Fibroblast of villous mesenchyme (primary cell): ENCODE data around the gene REX1BD. TPM values are rescaled to one million over a fixed set of nuclear protein-coding genes. Genes with fewer than 3 reads are reported as not detected.
"Not testable (repeated sequence)": the region's sequence is repeated elsewhere in the genome, so short reads cannot be mapped to it uniquely, and the experiment has no call there.

Source experiments
- DNase-seq: peaks from one replicate; pipeline ENCODE4 v3.0.0-alpha.2; 2010; ENCODE audit warnings: low read depth
- H3K4me3 ChIP-seq: 2 replicates; pipeline ENCODE4 v1.5.1; 2011; ENCODE audit warnings: low read depth, mild to moderate bottlenecking, low read length
- CTCF ChIP-seq: IDR thresholded peaks from 2 replicates; pipeline ENCODE4 v1.5.1; 2012; ENCODE audit warnings: low read depth, mild to moderate bottlenecking, low read length; ENCODE audit not compliant: insufficient read depth
- total RNA-seq: library from RNA; depleted of rRNA; stranded (reverse); fragments of >200 nt; gene quantifications from 2 replicates; pipeline ENCODE4 v1.2.3, GENCODE V29; 2012

The REX1BD gene
- total RNA-seq, 1 donor: 27.6 TPM

DNA sequence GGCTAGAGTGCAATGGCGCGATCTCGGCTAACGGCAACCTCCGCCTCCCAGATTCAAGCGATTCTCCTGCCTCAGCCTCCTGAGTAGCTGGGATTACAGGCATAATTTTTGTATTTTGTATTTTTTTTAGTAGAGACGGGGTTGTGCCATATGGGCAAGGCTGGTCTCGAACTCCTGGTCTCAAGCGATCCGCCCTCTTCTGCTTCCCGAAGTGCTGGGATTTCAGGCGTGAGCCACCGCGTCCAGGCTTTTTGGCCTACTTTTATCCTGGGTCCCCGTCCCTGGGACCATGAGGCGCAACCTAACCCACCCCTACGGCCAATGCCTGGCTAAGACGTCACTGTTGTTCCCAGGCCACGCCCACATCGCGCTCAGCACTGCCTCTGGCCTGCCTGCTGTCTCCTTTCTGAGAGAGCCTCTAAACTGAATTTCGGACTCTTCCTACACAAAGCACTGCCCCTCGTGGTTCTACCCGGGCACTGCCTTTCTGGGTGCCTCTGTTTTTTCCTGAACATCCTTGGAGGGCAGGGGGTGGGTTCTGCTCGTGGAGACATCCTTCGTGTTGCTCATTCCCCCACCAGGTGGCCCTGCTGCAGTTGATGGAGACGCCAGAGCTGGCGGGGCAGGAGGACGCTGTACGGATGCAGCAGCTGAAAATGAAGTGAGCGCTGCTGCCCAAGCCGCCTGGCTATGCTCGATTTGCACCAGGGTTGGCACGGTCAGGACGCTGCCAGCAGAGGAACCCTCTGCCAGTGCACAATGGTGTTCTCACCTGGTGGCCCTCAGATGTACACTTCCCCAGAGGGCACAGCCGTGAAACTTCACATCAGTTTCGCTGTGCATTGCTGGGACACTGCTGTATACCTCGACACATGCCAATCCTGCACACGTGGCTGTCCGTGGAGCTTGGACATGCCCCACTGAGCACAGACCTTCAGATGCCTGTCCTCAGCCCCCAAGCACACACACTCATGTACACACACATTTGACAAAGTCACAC is 2.0 kb downstream of the REX1BD start:
- peak; percentile 45 for DNase-seq
- peak; percentile 26 for TF ChIP-seq CTCF
- peak overlapping the region; percentile 73 for H3K4me3 ChIP-seq

- no peak for TF ChIP-seq CTCF
- no peak overlapping the region for H3K4me3 ChIP-seq
- no peak for DNase-seq
Observed at GRCh38 chr19:18591735-18592385, 3.3 kb downstream of the REX1BD start.

GRCh38 chr19:18592732-18593131 is 4.1 kb downstream of the REX1BD start:
- not testable (repeated sequence) for DNase-seq, H3K4me3 ChIP-seq

GRCh38 chr19:18593367-18594095 is 4.9 kb downstream of the REX1BD start:
- TF ChIP-seq CTCF: no peak
- no peak for DNase-seq
- H3K4me3 ChIP-seq: peak overlapping the region; percentile 23

GRCh38 chr19:18594096-18594823 is 5.7 kb downstream of the REX1BD start:
- peak; percentile 73 for TF ChIP-seq CTCF
- peak; percentile 86 for DNase-seq
- H3K4me3 ChIP-seq: peak overlapping the region; percentile 52

DNA sequence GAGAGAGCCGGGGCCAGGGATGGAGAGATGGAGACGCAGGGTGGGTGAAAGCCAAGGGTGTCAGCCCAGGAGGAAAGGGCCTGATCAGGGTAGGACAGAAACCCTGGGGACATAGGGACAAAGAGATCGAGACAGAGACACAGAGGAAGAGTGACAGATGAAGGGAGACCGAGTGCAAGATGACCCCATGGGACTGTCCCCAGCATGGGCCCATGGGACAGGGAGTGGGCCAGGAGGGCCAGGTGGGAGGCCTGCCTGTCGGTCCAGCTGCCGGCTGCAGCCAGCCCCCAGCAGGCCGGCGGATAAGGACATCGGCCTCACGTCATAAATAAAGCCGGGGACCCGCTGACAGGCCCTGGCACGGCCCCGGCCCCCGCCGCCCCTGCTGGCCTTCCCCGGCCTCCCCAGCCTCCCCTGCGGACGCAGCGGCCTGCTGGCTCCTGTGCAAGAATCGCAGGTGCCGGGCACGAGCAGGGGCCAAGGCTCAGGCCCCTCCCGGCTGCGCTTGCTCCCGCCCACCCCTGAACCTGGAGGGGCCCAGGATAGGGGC is 6.3 kb downstream of the REX1BD start:
- peak overlapping the region; percentile 52 for H3K4me3 ChIP-seq
- DNase-seq: no peak

More for the DNA sequence above, 6.3 kb downstream of the REX1BD start:
- TF ChIP-seq CTCF: no peak
